Hematopoietic multipotent progenitor cell (in vitro differentiated cells): ENCODE results near the gene PDPR. TPM values are rescaled to one million over a fixed set of nuclear protein-coding genes. Genes with fewer than 3 reads are reported as not detected.
A peak's percentile ranks its signal among the peaks of the same experiment; 100 is the strongest.
"Not testable (repeated sequence)": the region's sequence is repeated elsewhere in the genome, so short reads cannot be mapped to it uniquely, and the experiment has no call there.

Source experiments
- DNase-seq, 3 donors: peaks; one replicate each; pipeline ENCODE4 v3.0.0-alpha.2; 2011 to 2015; ENCODE audit warnings: low read depth in 2 of 3, low spot score in 2 of 3
- total RNA-seq: library from RNA; depleted of rRNA; stranded (reverse); fragments of >200 nt; gene quantifications from one replicate; pipeline ENCODE4 v1.2.3, GENCODE V29; 2012

PDPR gene
- total RNA-seq, 1 donor, result 30.4 TPM

GRCh38 chr16:70160388-70160787 lies 46.3 kb downstream of the PDPR start:
- no peak for DNase-seq

GRCh38 chr16:70160821-70161220 lies 46.7 kb downstream of the PDPR start:
- DNase-seq, result no peak

- no peak for DNase-seq
Measured at GRCh38 chr16:70161350-70161749, 47.2 kb downstream of the PDPR start.

- no peak for DNase-seq
Measured at GRCh38 chr16:70162041-70162451, 47.9 kb downstream of the PDPR start.

- DNase-seq, result no peak
Measured at GRCh38 chr16:70163596-70163995, 49.5 kb downstream of the PDPR start.

DNA sequence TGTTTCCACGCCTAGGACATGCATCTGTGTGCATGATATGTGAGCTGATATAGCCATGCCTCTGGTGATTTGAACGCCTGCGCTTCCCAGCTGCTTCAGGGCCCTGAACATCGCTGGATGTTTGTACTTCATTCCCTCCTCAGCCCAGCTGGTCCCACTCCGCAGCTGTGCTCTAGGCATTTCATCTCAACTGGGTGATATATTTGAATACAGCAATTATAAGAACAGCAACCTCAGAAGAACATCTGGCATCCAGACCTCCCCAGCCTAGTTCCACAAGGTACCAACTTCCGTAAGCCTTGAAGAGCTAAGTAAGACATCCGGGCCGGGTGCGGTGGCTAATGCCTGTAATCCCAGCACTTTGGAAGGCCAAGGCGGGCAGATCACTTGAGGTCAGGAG lies 52.6 kb downstream of the PDPR start:
- not testable (repeated sequence) for DNase-seq

GRCh38 chr16:70173212-70173837 lies 59.2 kb downstream of the PDPR start, which contains the start of gene CLEC18C:
Gene CLEC18C (plus strand): TSS chr16:70173787. CDS start chr16:70174279, 492 bp downstream.
- DNase-seq, result not testable (repeated sequence)

DNA sequence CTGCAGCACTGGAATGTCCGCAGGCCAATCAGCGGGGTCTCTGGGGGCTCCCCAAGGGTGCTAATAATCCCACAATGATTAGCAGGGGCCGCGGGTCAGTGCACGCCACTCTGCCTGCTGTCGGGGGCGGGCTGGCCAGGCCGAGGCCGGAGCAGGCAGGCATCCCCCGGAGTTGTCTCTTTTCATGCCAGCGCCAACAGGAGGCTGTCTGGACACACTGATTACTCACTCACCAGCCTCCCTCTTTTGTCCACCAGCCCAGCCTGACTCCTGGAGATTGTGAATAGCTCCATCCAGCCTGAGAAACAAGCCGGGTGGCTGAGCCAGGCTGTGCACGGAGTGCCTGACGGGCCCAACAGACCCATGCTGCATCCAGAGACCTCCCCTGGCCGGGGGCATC lies 59.8 kb downstream of the PDPR start:
- DNase-seq, result not testable (repeated sequence)

DNA sequence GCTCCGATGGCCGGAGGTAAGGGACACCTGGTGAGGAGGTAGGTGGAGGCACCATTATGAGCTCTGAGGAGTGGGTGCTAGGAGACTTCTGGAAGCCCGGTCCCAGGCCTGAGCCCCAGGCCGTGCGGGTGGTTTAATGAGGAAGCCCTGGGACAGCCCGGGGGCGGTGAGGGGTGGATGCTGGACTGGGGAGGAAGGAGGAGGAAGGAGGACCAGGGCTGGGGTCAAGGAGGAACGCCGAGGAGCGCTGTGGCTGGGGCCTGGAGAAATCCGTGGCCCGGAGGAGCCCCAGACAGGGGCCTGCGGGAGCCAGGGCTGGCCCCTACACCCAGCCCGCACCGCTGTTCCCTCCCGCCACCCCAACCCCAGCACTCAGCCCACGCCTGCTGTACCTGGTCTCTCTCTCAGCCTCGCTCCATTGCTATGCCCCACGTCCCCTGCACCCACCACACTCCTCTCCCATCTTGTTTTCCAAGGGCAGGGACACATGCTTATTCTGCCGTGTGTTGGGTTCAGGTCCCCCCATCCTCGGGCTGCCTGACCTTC lies 60.3 kb downstream of the PDPR start:
- DNase-seq, result not testable (repeated sequence)

- DNase-seq, result not testable (repeated sequence)
Measured at GRCh38 chr16:70187858-70188607, 73.9 kb downstream of the PDPR start.

- DNase-seq, result not testable (repeated sequence)
Measured at GRCh38 chr16:70188608-70188915, 74.4 kb downstream of the PDPR start.

GRCh38 chr16:70190574-70190973 lies 76.4 kb downstream of the PDPR start:
- DNase-seq, result not testable (repeated sequence)

- not testable (repeated sequence) for DNase-seq
Measured at GRCh38 chr16:70196683-70197300, 82.7 kb downstream of the PDPR start.

DNA sequence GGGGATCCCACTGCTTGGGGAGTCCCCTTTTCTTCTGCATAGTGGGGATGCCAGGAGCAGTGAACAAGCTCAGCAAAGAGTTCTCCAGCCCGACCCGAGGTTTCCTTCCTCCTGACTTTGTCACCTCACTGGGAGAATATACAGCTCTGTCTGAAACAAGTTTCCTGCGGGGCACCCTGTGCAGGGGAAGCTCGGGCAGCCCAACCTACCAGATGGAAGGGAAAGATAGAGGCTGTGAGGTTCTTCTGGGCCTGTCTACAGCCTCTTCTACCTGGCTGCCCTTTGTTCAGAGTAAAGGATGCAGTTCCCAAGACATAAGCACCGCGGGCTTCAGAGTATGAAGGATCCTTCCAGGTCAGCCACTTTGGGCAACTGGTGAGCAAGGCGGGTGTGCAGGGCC lies 83.5 kb downstream of the PDPR start:
- DNase-seq, result peak in 2 of 3 donors; percentile 37 to 71

DNA sequence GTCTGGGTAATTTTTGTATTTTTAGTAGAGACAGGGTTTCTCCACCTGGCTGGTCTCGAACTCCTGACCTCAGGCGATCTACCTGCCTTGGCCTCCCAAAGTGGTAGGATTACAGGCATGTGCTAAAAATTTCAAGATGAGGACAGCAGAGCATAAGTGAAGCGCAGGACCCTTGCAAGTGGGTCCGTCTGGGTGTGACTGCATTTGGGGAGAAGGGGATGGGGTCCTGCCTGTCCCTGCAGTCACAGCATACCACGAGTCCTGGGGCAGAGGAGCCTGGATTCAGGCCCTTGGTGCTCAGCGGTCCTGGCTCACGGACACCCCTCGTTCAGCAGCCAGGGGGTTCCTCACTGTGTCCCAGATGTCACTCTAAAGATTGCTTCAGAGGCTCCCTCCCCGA lies 84.1 kb downstream of the PDPR start:
- not testable (repeated sequence) for DNase-seq

DNA sequence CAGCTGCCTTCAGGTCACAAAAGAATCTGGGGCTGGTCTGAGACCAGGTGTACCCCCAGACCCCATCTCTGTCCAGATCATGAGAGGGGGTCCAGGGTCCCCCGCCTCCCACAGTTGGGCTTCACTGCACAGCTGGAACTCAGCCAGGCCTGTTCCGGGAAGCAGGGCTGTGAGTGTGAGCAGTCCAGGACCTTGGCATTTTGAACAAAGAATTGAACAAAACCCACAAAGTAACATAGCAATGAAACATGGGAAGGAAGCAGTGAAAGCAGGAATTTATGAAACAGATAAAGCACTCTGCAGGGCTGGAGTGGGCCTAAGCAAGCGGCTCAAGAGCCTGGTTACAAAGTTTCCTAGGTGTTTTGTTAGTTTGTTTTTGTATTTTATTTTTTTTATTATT lies 84.5 kb downstream of the PDPR start:
- DNase-seq, result not testable (repeated sequence)

- not testable (repeated sequence) for DNase-seq
Measured at GRCh38 chr16:70199170-70199569, 85.0 kb downstream of the PDPR start.

GRCh38 chr16:70200063-70200462 lies 85.9 kb downstream of the PDPR start:
- DNase-seq, result not testable (repeated sequence)

DNA sequence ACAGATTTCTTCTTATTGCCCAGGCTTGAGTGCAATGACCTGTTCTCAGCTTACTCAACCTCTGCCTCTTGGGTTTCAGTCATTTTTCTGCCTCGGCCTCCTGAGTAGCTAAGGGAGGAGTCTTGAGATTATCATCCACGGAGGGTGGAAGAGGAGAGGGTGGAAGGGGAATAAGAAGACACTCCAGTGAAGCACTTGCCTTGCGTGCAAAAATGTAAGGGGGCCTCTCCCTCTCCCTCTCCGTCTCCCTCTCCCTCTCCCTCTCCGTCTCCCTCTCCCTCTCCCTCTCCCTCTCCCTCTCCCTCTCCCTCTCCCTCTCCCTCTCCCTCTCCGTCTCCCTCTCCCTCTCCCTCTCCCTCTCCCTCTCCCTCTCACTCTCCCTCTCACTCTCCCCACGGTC lies 89.4 kb downstream of the PDPR start:
- DNase-seq, result not testable (repeated sequence)

- not testable (repeated sequence) for DNase-seq
Measured at GRCh38 chr16:70204010-70204409, 89.9 kb downstream of the PDPR start.

DNA sequence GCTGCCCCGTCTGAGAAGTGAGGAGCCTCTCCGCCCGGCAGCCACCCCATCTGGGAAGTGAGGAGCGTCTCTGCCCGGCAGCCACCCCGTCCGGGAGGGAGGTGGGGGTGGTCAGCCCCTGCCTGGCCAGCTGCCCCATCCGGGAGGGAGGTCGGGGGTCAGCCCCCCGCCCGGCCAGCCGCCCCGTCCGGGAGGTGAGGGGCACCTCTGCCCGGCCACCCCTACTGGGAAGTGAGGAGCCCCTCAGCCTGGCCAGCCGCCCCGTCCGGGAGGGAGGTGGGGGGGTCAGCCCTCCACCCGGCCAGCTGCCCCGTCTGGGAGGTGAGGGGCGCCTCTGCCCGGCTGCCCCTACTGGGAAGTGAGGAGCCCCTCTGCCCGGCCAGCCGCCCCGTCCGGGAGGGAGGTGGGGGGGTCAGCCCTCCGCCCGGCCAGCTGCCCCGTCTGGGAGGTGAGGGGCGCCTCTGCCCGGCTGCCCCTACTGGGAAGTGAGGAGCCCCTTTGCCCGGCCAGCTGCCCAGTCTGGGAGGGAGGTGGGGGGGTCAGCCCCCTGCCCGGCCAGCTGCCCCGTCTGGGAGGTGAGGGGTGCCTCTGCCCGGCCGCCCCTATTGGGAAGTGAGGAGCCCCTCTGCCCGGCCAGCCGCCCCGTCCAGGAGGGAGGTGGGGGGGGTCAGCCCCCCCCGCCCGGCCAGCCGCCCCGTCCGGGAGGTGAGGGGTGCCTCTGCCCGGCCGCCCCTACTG lies 90.7 kb downstream of the PDPR start:
- not testable (repeated sequence) for DNase-seq
